A673 (cell line): ENCODE data around the gene FBXL13. TPM values are rescaled to one million over a fixed set of nuclear protein-coding genes. Genes with fewer than 3 reads are reported as not detected.

Experiments
- BruUV-seq: library from RNA; stranded (reverse); fragments of 400-500 nt; replicated peaks from 2 replicates; lab custom pipeline; 2021; lab: Mats Ljungman, UMichigan
- CTCF ChIA-PET: fragments of 300-600 bp; sonication (Branson Sonifier 250); formaldehyde crosslinking; loops from one replicate; lab custom pipeline; 2022; ENCODE audit warnings: antibody characterized with exemption; lab: Charles Lee
- POLR2A ChIA-PET: fragments of 300-600 bp; sonication (Branson Sonifier 250); formaldehyde crosslinking; loops from one replicate; lab custom pipeline; 2022; ENCODE audit warnings: antibody characterized with exemption; ENCODE audit not compliant: low non-redundant PET; lab: Charles Lee
- DNase-seq: peaks from one replicate; pipeline ENCODE4 v3.0.0-alpha.2; 2015; ENCODE audit warnings: low spot score
- H3K27ac ChIP-seq: fragments of 200-600 bp; sonication (generic); 2 replicates; pipeline ENCODE4 v1.5.1; 2016; ENCODE audit warnings: mixed run types, low read depth, mild to moderate bottlenecking, mixed read lengths, antibody characterized with exemption, low read length; ENCODE audit not compliant: poor library complexity, severe bottlenecking
- H3K27me3 ChIP-seq: fragments of 200-600 bp; sonication (generic); replicated peaks from 2 replicates; pipeline ENCODE4 v1.6.1; 2017; ENCODE audit warnings: mixed run types, low read depth, mild to moderate bottlenecking, mixed read lengths, antibody characterized with exemption, low read length; ENCODE audit not compliant: insufficient read depth, poor library complexity
- H3K36me3 ChIP-seq: fragments of 200-600 bp; sonication (generic); 2 replicates; pipeline ENCODE4 v1.6.1; 2016; ENCODE audit warnings: mixed run types, mild to moderate bottlenecking, mixed read lengths, antibody characterized with exemption, low read length; ENCODE audit not compliant: insufficient read depth, poor library complexity, severe bottlenecking
- H3K4me1 ChIP-seq: fragments of 200-600 bp; sonication (generic); 2 replicates; pipeline ENCODE4 v1.6.1; 2017; ENCODE audit warnings: mixed run types, mild to moderate bottlenecking, mixed read lengths, antibody characterized with exemption, low read length; ENCODE audit not compliant: insufficient read depth, poor library complexity, severe bottlenecking
- H3K4me3 ChIP-seq: fragments of 200-600 bp; sonication (generic); 2 replicates; pipeline ENCODE4 v1.5.1; 2016; ENCODE audit warnings: low read depth, mixed run types, mild to moderate bottlenecking, mixed read lengths, low read length; ENCODE audit not compliant: poor library complexity, severe bottlenecking
- H3K9me3 ChIP-seq: fragments of 200-600 bp; sonication (generic); 2 replicates; pipeline ENCODE4 v1.6.1; 2016; ENCODE audit warnings: mixed run types, low read depth, mild to moderate bottlenecking, mixed read lengths, antibody characterized with exemption, low read length; ENCODE audit not compliant: poor library complexity, severe bottlenecking
- CTCF ChIP-seq: fragments of 300-800, 200-600 bp; sonication (generic); conservative IDR thresholded peaks from 2 replicates; pipeline ENCODE4 v1.5.1; 2017; ENCODE audit warnings: low read depth, mild to moderate bottlenecking, antibody characterized with exemption, low read length, moderate library complexity, mixed read lengths
- EZH2 ChIP-seq: fragments of 200-600 bp; sonication (generic); IDR thresholded peaks from 2 replicates; pipeline ENCODE4 v1.6.1; 2017; ENCODE audit warnings: borderline replicate concordance, low read depth, mild to moderate bottlenecking, mixed read lengths, antibody characterized with exemption, low read length; ENCODE audit not compliant: poor library complexity, severe bottlenecking
- intact Hi-C: fragments of 100-400 bp; cut with micrococcal nuclease; formaldehyde crosslinking; loops from one replicate; pipeline ENCODE4 v1.10.0; 2022; ENCODE audit not compliant: unreplicated experiment
- total RNA-seq: library from RNA; stranded (reverse); gene quantifications from 2 replicates; pipeline ENCODE4 v1.2.3, GENCODE V29; 2021

The FBXL13 gene
- total RNA-seq, 1 experiment from 2014 or later, result 0.37 TPM

DNA sequence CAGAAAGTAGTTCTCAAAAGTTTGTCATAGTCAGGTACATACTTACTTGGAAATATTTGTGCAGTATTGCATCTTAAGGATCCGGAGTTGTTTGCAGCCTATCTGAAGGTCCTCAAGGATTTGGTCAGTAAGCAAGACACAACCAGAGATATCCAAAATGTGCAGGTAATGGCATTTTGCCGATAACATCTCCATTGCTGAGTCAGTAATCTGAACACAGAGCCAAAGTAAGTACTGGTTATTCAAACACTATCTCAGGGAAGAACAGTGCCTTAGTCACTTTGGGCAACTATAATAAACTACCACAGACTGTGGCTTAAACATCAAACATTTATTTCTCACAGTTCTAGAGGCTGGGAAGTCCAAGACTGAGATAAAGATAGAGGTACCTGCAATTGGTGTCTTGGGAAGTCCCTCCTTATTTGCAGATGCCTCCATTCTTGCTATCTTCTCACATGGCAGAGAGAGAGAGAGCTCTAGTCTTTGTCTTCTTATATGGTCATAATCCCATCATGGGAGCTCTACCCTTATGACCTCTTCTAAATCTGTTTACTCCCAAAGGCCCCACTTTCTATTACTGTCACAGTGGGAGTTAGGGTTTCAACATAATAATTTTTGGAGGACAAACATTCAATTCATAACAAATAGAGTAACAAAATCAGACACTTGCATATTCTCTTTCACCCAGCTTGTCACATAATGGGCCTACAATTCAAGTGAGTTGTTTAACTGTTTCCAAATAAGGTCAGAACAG, 252.4 kb downstream of the FBXL13 start:
- BruUV-seq, result no TSS peak
- no peak overlapping the region for H3K4me3 ChIP-seq
- ChIA-PET CTCF (no interaction called here), POLR2A (no interaction called here)
- H3K4me1 ChIP-seq, result no peaks in the 10 kb centered on the region
- no peaks in the 10 kb centered on the region for H3K9me3 ChIP-seq
- no peak overlapping the region for H3K27ac ChIP-seq
- no peaks in the 10 kb centered on the region for H3K36me3 ChIP-seq
- TF ChIP-seq CTCF, result no peak
- TF ChIP-seq EZH2, result no peak
- DNase-seq, result no peak
- H3K27me3 ChIP-seq, result no peaks in the 10 kb centered on the region
- intact Hi-C loops, result no loop called here

- no peak overlapping the region for H3K4me3 ChIP-seq
- DNase-seq, result no peak
- no TSS peak for BruUV-seq
- intact Hi-C loops, result no loop called here
- ChIA-PET POLR2A (no interaction called here), CTCF (no interaction called here)
- no peaks in the 10 kb centered on the region for H3K27me3 ChIP-seq
- no peaks in the 10 kb centered on the region for H3K4me1 ChIP-seq
- TF ChIP-seq CTCF, result no peak
- no peak for TF ChIP-seq EZH2
- no peaks in the 10 kb centered on the region for H3K36me3 ChIP-seq
- H3K9me3 ChIP-seq, result no peaks in the 10 kb centered on the region
- no peak overlapping the region for H3K27ac ChIP-seq
Measured at GRCh38 chr7:102819151-102819550, 255.4 kb downstream of the FBXL13 start.

DNA sequence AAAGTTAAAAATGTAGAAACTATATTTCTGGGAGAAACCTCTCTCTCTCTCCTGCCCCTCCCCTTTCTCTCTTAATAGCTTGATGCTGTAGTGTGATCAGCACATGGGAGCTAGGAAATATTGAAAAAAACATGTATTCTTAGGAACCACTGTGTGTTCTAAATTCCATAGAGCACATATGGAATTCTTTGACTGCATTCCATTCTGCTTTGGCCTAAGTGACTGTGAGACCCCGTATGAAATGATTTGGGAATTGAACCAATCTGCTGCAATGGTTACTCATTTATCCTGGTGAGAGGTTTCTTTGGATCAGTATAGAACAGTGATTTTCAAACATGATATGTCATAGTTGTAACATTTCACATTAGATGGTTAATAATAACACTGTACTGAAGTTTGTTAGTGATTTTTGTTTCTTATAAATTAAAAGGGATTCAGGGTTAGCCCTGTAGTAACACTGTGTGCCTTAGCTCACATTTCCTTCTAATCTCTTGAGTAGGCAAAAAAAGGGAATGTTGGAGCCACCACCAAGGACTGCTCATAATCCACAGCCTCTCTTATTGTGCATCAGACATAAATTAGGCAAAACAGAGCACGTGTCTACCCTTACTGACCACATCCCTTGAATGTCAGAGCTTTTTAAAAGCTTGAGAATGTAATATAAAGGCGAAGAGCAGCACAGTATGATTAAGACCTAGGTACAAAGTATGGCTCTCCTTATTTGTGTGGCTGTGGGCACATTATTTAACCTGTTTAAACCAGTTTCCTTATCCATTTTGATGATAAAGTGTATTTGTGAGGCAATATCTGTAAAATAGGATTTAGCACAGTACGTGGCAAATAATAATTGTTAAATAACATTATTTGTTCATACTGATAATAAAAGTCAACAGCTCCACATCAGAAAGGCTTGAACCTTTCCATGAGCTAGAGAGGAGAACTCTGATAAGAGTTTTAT, 256.7 kb downstream of the FBXL13 start:
- Histone ChIP-seq H3K4me3 (no peak overlapping the region), H3K27ac (no peak overlapping the region), H3K36me3 (no peaks in the 10 kb centered on the region), H3K27me3 (no peaks in the 10 kb centered on the region), H3K4me1 (no peaks in the 10 kb centered on the region), H3K9me3 (no peaks in the 10 kb centered on the region)
- intact Hi-C loops, result no loop called here
- POLR2A ChIA-PET, result no interaction called here
- no TSS peak for BruUV-seq
- CTCF ChIA-PET, result no interaction called here
- TF ChIP-seq CTCF (no peak), EZH2 (no peak)
- no peak for DNase-seq
